OCI-LY3 (cell line): ENCODE data around the gene SLC1A7.

Experiments used
- H2AFZ ChIP-seq: fragments of 200-600, 300-600 bp; shearing (Covaris generic); 2 replicates; pipeline ENCODE4 v1.6.0; 2014; ENCODE audit warnings: antibody characterized with exemption, low read depth, low read length
- H3K27ac ChIP-seq: fragments of 200-600, 300-600 bp; sonication (generic); 2 replicates; pipeline ENCODE4 v1.5.1; 2014; ENCODE audit warnings: mild to moderate bottlenecking, low read length, moderate library complexity, mixed read lengths
- H3K27me3 ChIP-seq: fragments of 200-600, 300-600 bp; sonication (generic); 2 replicates; pipeline ENCODE4 v1.6.1; 2014; ENCODE audit warnings: low read depth, low read length, mixed read lengths
- H3K36me3 ChIP-seq: fragments of 200-600, 300-600 bp; sonication (generic); replicated peaks from 2 replicates; pipeline ENCODE3; 2014; ENCODE audit warnings: low read depth, low read length, mixed read lengths
- H3K4me1 ChIP-seq: fragments of 300-600, 200-600 bp; sonication (generic); 2 replicates; pipeline ENCODE4 v1.6.1; 2014; ENCODE audit warnings: low read length, mixed read lengths
- H3K4me2 ChIP-seq: fragments of 200-600, 300-600 bp; sonication (generic); 2 replicates; pipeline ENCODE4 v1.6.1; 2014; ENCODE audit warnings: low read length, mixed read lengths
- H3K4me3 ChIP-seq: fragments of 300-600, 200-600 bp; sonication (generic); 2 replicates; pipeline ENCODE4 v1.5.1; 2014; ENCODE audit warnings: antibody characterized with exemption, mild to moderate bottlenecking, low read length, moderate library complexity
- H3K79me2 ChIP-seq: fragments of 300-600, 200-600 bp; shearing (Covaris generic); 2 replicates; pipeline ENCODE4 v1.6.1; 2014; ENCODE audit warnings: mild to moderate bottlenecking, low read length, mixed read lengths
- H3K9ac ChIP-seq: fragments of 300-600, 200-600 bp; shearing (Covaris generic); 2 replicates; pipeline ENCODE4 v1.6.0; 2014; ENCODE audit warnings: mild to moderate bottlenecking, low read length, moderate library complexity
- H3K9me3 ChIP-seq: fragments of 200-600, 300-600 bp; shearing (Covaris generic); 2 replicates; pipeline ENCODE4 v1.6.1; 2014; ENCODE audit warnings: low read length, mixed read lengths; ENCODE audit not compliant: insufficient read depth
- H4K20me1 ChIP-seq: fragments of 200-600, 300-600 bp; sonication (generic); 2 replicates; pipeline ENCODE4 v1.6.1; 2016; ENCODE audit warnings: low read length, mixed read lengths; ENCODE audit not compliant: insufficient read depth
- CTCF ChIP-seq: fragments of 200-600, 300-600 bp; sonication (generic); IDR thresholded peaks from 2 replicates; pipeline ENCODE4 v1.5.1; 2014; ENCODE audit warnings: antibody characterized with exemption, low read length, low read depth
- EZH2phosphoT487 ChIP-seq: fragments of 200-600 bp; shearing (Covaris generic); IDR thresholded peaks from 2 replicates; pipeline ENCODE4 v1.6.1; 2018; ENCODE audit warnings: antibody characterized with exemption, mixed run types, low read depth

Gene SLC1A7

GRCh38 chr1:53038566-53038965 lies 103.9 kb downstream of the SLC1A7 start:
- H4K20me1 ChIP-seq: no peaks in the 10 kb centered on the region
- no peak overlapping the region for H3K9ac ChIP-seq

More at GRCh38 chr1:53038566-53038965, 103.9 kb downstream of the SLC1A7 start:
- no peak overlapping the region for H3K4me2 ChIP-seq
- no peaks in the 10 kb centered on the region for H3K4me1 ChIP-seq
- H3K27me3 ChIP-seq: no peaks in the 10 kb centered on the region
- no peaks in the 10 kb centered on the region for H3K9me3 ChIP-seq
- no peak overlapping the region for H3K27ac ChIP-seq
- no peaks in the 10 kb centered on the region for H3K79me2 ChIP-seq
- H2AFZ ChIP-seq: no peak overlapping the region
- H3K4me3 ChIP-seq: no peak overlapping the region
- TF ChIP-seq EZH2phosphoT487: no peak
- TF ChIP-seq CTCF: no peak
- no peaks in the 10 kb centered on the region for H3K36me3 ChIP-seq
